Esophagus squamous epithelium (tissue), 4 donors: Measurements from ENCODE around the gene TMEM235.
"Not testable (repeated sequence)": the region's sequence is repeated elsewhere in the genome, so short reads cannot be mapped to it uniquely, and the experiment has no call there.

ENCODE experiments used
- CTCF ChIP-seq, 6 experiments: fragments of 450-650 bp in 4 of 6; fragments of 200-600 bp in 2 of 6; sonication (generic) in 2 of 6; IDR thresholded peaks; one replicate each; pipeline ENCODE4 v1.5.1; 2016 to 2019; ENCODE audit warnings: antibody characterized with exemption in 6 of 6, mild to moderate bottlenecking in 4 of 6, moderate library complexity in 4 of 6
- POLR2A ChIP-seq, 4 donors: fragments of 450-650 bp; IDR thresholded peaks; one replicate each; pipeline ENCODE4 v1.6.1; 2017; ENCODE audit warnings: antibody characterized with exemption in 4 of 4, mild to moderate bottlenecking in 4 of 4, moderate library complexity in 3 of 4

- TF ChIP-seq CTCF, POLR2A (IDR thresholded peaks at IDR 0.05): not testable (repeated sequence)
These were observed 3.6 kb downstream of the TMEM235 start for GRCh38 chr17:78235022-78235421.
